RPMI8226 (cell line): Measurements from ENCODE around the gene ZNF670.

ENCODE experiments used
- DNase-seq: peaks from one replicate; pipeline ENCODE4 v3.0.0-alpha.2; 2015

The ZNF670 gene

DNA sequence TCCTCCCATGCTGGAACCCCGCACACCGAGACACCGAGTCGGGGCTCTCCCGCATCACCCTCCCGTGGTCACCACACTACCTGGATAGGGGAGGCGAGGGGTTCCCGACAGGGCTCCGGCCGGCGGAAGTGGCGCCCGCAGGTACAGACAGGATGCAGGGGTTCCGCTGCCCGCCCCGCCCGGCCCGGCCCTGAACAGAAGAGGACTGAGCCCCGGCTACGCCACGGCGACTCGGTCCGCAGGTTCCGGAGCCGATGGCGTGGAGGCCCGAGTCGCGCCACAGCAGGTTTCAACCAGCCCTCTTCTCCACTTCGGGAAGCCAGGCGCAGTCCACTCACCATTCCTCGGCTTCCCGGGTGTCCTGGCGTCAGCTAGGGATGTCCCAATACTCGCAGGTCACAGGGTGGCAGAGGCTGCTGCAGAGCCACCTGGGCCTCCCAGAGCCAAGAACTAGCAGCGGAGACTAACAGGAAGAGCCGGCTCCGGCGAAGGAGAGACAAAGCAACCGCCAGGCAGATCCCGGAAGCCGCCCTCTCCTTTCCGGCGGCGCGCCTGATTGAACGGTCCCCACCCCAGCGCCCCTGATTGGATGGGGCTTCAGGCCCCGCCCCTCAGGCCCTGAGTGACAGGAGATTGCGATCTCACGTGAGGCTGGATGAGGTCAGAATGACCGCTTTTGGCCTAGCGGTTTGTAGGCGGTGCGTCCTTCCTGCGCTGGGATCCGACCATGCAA, 25.4 kb upstream of the ZNF670 start, which contains the start of gene ZNF669:
TSS of gene ZNF669 (minus strand) at position 498 of the 733 bp plus-strand sequence. CDS start at position 341, 157 bp downstream.
- DNase-seq: peak; percentile 99

GRCh38 chr1:247102381-247102780, 23.8 kb upstream of the ZNF670 start:
- DNase-seq: no peak

- DNase-seq: no peak
Observed at GRCh38 chr1:247100676-247101279, 22.2 kb upstream of the ZNF670 start.

DNA sequence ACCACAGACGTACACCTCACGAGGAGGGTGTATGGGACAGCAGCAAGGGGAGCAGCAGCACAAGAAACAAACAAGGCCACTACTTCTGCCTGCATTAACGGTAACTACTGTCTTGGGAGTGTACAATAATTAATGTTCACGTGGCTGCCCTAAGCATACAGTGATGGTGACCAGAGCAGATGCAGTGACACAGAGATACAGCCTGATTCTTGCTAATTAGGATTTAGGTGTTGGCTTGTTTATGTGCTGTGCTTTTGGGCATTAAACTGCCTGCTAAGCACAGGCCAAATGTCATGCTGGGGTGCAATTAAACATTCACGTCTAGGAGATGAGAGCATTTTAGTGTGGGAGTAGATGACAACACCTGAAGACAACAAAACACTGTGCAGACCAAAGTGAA, 18.3 kb upstream of the ZNF670 start:
- no peak for DNase-seq

GRCh38 chr1:247096544-247096943, 17.9 kb upstream of the ZNF670 start:
- DNase-seq: no peak

DNA sequence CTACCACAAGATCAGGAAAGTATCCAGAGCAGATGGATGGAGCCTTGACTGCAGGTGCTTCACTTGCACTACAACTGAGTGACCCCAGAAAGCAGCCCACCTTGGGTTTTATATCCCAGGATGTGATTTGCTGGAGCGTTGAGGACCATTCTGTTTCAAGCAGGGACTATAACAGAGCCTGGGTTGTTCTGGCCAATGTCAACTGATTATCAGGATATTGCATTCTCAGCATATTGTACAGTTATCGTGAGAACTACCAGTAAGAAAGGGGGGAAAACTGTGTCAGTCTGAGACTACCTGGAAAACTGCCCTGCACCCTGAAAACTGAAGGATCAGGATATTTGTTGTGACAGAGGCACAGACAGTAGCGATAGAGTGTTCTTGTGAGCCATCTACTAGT, 17.5 kb upstream of the ZNF670 start:
- no peak for DNase-seq

- no peak for DNase-seq
Observed at GRCh38 chr1:247090455-247090854, 11.8 kb upstream of the ZNF670 start.

DNA sequence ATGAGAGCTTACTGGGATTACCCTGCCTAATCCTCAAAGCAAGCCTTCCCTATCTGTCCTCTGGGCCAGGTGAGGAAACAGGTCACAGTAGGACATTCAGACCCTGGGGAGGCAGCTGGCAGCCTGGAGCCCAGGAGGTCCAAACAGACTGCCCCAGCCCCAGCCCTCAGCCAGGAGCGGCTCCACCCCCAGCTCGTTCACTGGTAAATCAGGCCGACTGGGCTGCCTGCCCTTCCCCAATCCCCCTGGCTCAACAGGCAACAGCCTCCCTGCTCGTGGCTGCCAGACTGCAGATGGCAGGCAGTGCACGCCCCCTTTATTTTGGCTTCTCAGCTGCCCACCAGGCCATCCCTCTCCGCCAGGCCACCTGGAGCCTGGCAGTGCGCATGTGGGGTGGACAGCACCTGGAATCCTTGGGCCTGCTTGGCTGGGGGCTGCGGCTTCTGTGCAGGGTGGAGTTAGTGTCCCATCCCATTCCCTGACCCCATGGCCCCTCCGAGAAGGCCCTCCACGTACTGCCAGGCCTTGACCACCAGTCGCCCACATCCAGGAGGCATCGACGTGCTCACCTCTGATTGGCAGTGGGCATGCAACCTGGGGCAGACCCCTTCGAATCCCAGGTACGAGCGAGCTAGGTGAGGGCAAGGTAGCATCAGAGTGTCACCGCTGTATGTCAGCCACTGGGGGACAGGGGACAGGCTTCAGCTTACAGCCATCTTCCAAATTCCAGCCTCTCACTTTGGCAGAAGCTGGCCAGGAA, 11.2 kb upstream of the ZNF670 start:
- DNase-seq: no peak

- no peak for DNase-seq
Observed at GRCh38 chr1:247088967-247089366, 10.4 kb upstream of the ZNF670 start.

DNA sequence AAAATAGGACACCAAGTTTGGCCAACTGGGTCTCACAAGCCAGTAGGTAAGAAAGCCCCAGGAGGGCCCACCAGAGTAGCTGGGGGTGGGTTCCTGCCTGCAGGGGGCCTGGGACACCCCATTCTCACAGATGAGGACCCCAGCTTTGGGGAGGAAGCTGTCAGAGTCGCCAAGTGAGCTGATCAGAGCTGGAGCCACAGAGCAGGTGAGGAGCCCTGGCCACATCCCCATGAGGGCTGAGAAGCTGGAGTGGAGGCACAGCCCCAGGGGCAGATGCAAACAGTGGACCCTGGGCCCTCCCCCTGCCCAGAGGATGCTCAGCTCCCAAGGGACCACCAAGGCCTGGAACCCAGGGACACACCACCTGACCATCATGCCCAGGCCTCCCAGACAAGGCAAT, 8.6 kb upstream of the ZNF670 start:
- DNase-seq: no peak

- DNase-seq: no peak
Observed at GRCh38 chr1:247085310-247085709, 6.7 kb upstream of the ZNF670 start.

DNA sequence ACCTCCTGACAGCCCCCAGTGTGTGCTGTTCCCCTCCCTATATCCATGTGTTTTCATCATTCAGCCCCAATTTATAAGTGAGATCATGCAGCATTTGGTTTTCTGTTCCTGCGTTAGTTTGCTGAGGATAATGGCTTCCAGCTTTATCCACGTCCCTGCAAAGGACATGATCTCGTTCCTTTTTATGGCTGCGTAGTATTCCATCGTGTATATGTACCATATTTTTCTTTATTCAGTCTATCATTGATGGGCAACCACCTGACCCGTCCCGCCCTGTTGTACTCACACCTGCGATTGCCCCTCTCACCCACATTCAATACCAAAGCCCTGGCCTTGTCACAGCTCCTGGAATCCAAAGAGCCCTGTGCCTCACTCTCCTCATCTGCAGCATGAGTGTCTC, 6.2 kb upstream of the ZNF670 start:
- no peak for DNase-seq

- no peak for DNase-seq
Observed at GRCh38 chr1:247079141-247079874, 697 bp upstream of the ZNF670 start.

- DNase-seq: no peak
Observed at GRCh38 chr1:247077876-247078257, 744 bp downstream of the ZNF670 start.

DNA sequence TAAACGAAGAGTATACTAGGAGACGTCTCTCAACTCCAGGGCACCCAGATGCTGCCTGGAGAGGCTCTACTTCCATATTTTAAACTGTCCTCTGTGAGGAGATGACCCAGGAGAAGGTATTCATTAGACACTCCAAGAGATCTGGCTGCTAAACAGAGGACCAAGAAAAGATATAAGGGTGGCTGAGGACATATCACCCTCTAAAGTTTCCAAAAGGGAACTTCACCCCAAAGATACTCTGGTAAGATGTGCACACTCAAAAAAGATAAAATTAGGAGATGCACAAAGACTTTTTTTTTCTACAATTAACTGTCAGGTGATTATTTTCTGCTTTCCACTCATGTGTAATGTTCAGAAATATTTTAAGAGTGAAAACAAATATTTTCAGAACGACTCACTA, 1.4 kb downstream of the ZNF670 start:
- DNase-seq: no peak

GRCh38 chr1:247070645-247071044, 8.0 kb downstream of the ZNF670 start:
- DNase-seq: no peak

GRCh38 chr1:247064304-247064703, 14.3 kb downstream of the ZNF670 start:
- no peak for DNase-seq

DNA sequence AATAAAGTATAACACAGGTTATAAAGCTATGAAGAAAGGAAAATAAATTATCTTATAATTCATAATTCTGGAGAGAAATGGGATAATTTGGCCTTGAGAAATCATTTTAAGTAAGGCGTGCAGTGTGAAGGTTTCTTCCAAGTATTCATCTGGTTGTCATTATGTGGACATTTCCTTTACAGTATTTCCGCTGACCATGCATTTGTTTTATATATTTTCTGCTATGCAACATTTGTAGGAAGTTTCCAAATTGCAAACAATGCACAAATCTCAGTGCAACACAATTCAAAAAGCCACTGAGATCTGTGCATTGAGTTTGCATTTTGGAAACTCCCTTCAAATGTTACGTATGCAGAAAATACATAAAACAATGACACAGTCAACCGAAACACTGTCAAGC, 17.8 kb downstream of the ZNF670 start:
- DNase-seq: no peak

DNA sequence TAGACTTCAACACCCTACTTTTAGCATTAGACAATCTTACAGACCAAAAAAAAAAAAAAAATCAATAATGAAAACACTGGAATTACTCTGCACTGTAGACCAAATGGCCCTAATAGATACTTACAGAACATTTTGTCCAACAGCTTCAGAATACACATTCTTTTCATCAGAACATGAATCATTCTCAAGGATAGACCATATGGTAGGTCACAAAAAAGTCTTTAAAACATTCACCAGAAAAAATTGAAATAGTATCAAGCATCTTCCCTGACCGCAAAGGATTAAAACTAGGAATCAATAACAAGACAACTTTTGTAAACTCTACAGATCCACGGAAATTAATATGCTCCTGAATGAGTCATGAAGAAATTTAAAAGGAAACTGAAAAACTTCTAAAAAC, 22.5 kb downstream of the ZNF670 start:
- no peak for DNase-seq

DNA sequence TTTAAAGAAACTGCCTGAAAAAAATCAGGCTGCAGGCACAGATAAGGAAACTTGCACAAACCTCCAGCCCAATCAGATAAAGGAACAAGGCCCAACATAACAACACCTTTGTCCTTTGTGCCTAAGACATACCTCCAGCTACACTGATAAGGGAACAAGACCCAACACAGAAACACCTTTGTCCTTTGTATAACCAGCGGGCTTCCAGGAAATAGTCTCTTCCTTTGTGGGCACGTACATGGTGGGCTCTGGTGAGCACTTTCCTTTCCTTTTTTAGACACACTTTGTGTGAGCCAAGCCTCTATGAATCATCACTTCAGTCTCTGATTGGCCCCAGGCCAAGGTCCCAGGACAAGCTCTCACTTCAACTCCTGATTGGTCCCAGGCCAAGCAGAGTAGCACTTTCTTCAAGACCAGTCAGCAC, 23.6 kb downstream of the ZNF670 start:
- DNase-seq: no peak

DNA sequence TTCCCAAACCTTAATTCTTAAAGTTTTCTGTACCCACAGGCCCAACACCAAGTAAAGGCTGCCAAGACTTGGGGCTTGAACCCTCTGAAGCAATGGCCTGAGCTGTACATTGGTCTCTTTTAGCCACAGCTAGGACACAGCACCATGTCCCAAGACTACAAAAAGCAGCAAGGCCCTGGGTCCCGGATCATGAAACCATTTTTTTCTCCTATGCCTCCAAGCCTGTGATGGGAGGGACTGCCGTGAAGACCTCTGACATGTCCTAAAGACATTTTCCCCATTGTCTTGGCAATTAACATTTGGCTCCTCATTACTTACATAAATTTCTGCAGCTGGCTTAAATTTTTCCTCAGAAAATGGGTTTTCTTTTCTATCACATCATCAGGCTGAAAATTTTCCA, 30.9 kb downstream of the ZNF670 start:
- DNase-seq: no peak

GRCh38 chr1:247047260-247047659, 31.4 kb downstream of the ZNF670 start:
- DNase-seq: no peak

DNA sequence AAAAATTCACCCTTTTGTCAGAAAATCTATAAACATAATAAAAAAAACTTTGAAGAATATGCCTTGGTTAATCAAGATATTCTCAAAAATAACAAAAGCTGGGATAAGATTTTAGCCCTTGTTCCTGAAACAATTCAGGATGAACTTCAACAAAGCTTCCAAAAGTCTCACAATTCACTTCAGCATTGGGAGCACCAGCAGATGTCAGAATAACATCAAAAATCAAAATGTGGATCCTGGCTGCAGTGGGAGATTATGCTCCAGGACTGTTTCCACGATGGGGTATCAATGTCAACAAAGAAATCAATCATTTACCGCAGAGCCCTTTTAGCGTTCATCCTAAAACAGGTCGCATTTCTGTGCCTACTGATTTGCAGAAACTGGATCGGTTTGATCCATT, 35.2 kb downstream of the ZNF670 start:
- DNase-seq: no peak
